H1 (cell line): ENCODE results near the gene CEACAM16. TPM values are rescaled to one million over a fixed set of nuclear protein-coding genes. Genes with fewer than 3 reads are reported as not detected.

Experiments used
- CTCF ChIA-PET: fragments of 300-600 bp; sonication (Branson Sonifier 250); formaldehyde crosslinking; loops from one replicate; lab custom pipeline; 2021; ENCODE audit not compliant: partially characterized antibody; lab: Charles Lee
- POLR2A ChIA-PET: fragments of 300-600 bp; sonication (Branson Sonifier 250); formaldehyde crosslinking; loops from one replicate; lab custom pipeline; 2021; ENCODE audit warnings: inconsistent platforms; ENCODE audit not compliant: partially characterized antibody; lab: Charles Lee
- DNase-seq, 2 experiments: peaks; one replicate each; pipeline versions ENCODE4 v3.0.0 to v3.0.0-alpha.2; 2010 to 2022; ENCODE audit warnings: low spot score in 2 of 2, low read depth in 1 of 2, mixed read lengths in 1 of 2
- FAIRE-seq: peaks from 2 replicates; lab custom pipeline; 2011; peaks lifted over from hg19 to GRCh38; lab: Jason Lieb, UNC
- H2AFZ ChIP-seq: 2 replicates; pipeline ENCODE4 v1.8.1; 2012; ENCODE audit warnings: low read length, inconsistent platforms
- H2AK5ac ChIP-seq: 2 replicates; pipeline ENCODE4 v1.6.1; 2013; ENCODE audit warnings: low read depth, low read length
- H2BK120ac ChIP-seq: replicated peaks from 2 replicates; pipeline ENCODE3; 2013; ENCODE audit warnings: low read depth, low read length, inconsistent platforms
- H2BK12ac ChIP-seq: 2 replicates; pipeline ENCODE4 v1.6.1; 2013; ENCODE audit warnings: low read depth, low read length
- H2BK15ac ChIP-seq: 2 replicates; pipeline ENCODE4 v1.6.1; 2013; ENCODE audit warnings: low read length
- H2BK20ac ChIP-seq: 2 replicates; pipeline ENCODE4 v1.6.1; 2013; ENCODE audit warnings: low read length
- H2BK5ac ChIP-seq: 2 replicates; pipeline ENCODE4 v1.6.1; 2013; ENCODE audit warnings: low read depth, low read length
- H3K14ac ChIP-seq: 2 replicates; pipeline ENCODE4 v1.6.1; 2013; ENCODE audit warnings: inconsistent platforms; ENCODE audit not compliant: insufficient read length
- H3K18ac ChIP-seq: 2 replicates; pipeline ENCODE4 v1.6.1; 2013; ENCODE audit warnings: low read length; ENCODE audit errors: extremely low read depth
- H3K23ac ChIP-seq: 2 replicates; pipeline ENCODE4 v1.6.1; 2013; ENCODE audit warnings: inconsistent platforms; ENCODE audit not compliant: insufficient read length
- H3K23me2 ChIP-seq: 2 replicates; pipeline ENCODE4 v1.6.1; 2013; ENCODE audit warnings: low read depth, low read length
- H3K27ac ChIP-seq: 2 replicates; pipeline ENCODE4 v1.6.1; 2011; ENCODE audit warnings: low read depth, low read length, inconsistent platforms
- H3K27me3 ChIP-seq, 4 experiments: replicated peaks in 1 of 4; 1 replicate in 1 of 4; 2 replicates in 3 of 4; pipeline versions ENCODE4 v1.6.1 to v1.8.1; 2011 to 2013; ENCODE audit warnings: low read length in 3 of 4, mild to moderate bottlenecking in 3 of 4, inconsistent platforms in 2 of 4, mixed read lengths in 2 of 4, moderate library complexity in 1 of 4; ENCODE audit not compliant: control insufficient read depth in 3 of 4, insufficient read depth in 3 of 4; ENCODE audit errors: extremely low read depth in 1 of 4
- H3K36me3 ChIP-seq, 4 experiments: 2 replicates each; pipeline versions ENCODE4 v1.6.1 to v1.8.1; 2011 to 2013; ENCODE audit warnings: mild to moderate bottlenecking in 4 of 4, low read length in 3 of 4, moderate library complexity in 2 of 4, control low read depth in 1 of 4, inconsistent platforms in 1 of 4; ENCODE audit not compliant: insufficient read depth in 4 of 4, control insufficient read depth in 2 of 4
- H3K4ac ChIP-seq: replicated peaks from 2 replicates; pipeline ENCODE3; 2013; ENCODE audit warnings: low read length, low read depth, mixed read lengths, inconsistent platforms; ENCODE audit not compliant: insufficient read length
- H3K4me1 ChIP-seq, 4 experiments: replicated peaks in 1 of 4; 1 replicate in 1 of 4; 2 replicates in 3 of 4; pipeline versions ENCODE4 v1.6.1 to v1.8.1; 2011 to 2013; ENCODE audit warnings: low read length in 3 of 4, inconsistent platforms in 2 of 4, mixed read lengths in 1 of 4; ENCODE audit not compliant: insufficient read depth in 4 of 4, control insufficient read depth in 3 of 4
- H3K4me2 ChIP-seq, 2 experiments: 2 replicates each; pipeline versions ENCODE4 v1.6.1 to v1.8.1; 2011 to 2013; ENCODE audit warnings: low read depth in 2 of 2, low read length in 2 of 2, control low read depth in 1 of 2, inconsistent platforms in 1 of 2, mild to moderate bottlenecking in 1 of 2; ENCODE audit not compliant: insufficient read depth in 1 of 2
- H3K4me3 ChIP-seq, 4 experiments: fragments of 200-600, 300-600 bp in 1 of 4; sonication (generic), shearing (Covaris generic), sonication (Bioruptor Twin) in 1 of 4; 2 replicates each; pipeline versions ENCODE4 v1.5.1 to v1.8.1; 2011 to 2016; ENCODE audit warnings: low read length in 4 of 4, low read depth in 3 of 4, control low read depth in 2 of 4, inconsistent platforms in 2 of 4, mild to moderate bottlenecking in 2 of 4, mixed read lengths in 1 of 4, moderate library complexity in 1 of 4; ENCODE audit not compliant: insufficient read depth in 2 of 4; ENCODE audit errors: extremely low read depth in 1 of 4
- H3K56ac ChIP-seq: replicated peaks from 2 replicates; pipeline ENCODE3; 2013; ENCODE audit warnings: low read depth, mild to moderate bottlenecking, mixed read lengths, low read length, inconsistent platforms; ENCODE audit not compliant: insufficient read length
- H3K79me1 ChIP-seq: 2 replicates; pipeline ENCODE4 v1.6.1; 2013; ENCODE audit warnings: low read depth, low read length, control low read depth
- H3K79me2 ChIP-seq, 2 experiments: 2 replicates each; pipeline versions ENCODE4 v1.6.1 to v1.8.1; 2012 to 2013; ENCODE audit warnings: low read length in 2 of 2, mild to moderate bottlenecking in 2 of 2, inconsistent platforms in 1 of 2; ENCODE audit not compliant: insufficient read depth in 2 of 2, control insufficient read depth in 1 of 2
- H3K9ac ChIP-seq, 4 experiments: replicated peaks in 1 of 4; 1 replicate in 1 of 4; 2 replicates in 3 of 4; pipeline versions ENCODE4 v1.6.1 to v1.8.1; 2011 to 2013; ENCODE audit warnings: low read depth in 3 of 4, low read length in 3 of 4, control low read depth in 2 of 4, mild to moderate bottlenecking in 2 of 4, moderate library complexity in 2 of 4, inconsistent platforms in 1 of 4; ENCODE audit errors: extremely low read depth in 1 of 4
- H3K9me3 ChIP-seq, 2 experiments: 2 replicates each; pipeline versions ENCODE4 v1.6.1 to v1.8.1; 2012 to 2013; ENCODE audit warnings: mild to moderate bottlenecking in 2 of 2, moderate library complexity in 2 of 2, control low read depth in 1 of 2, inconsistent platforms in 1 of 2, low read depth in 1 of 2, low read length in 1 of 2, mixed read lengths in 1 of 2; ENCODE audit not compliant: insufficient read depth in 2 of 2
- H4K20me1 ChIP-seq, 2 experiments: replicated peaks in 1 of 2; 2 replicates each; pipeline versions ENCODE3 to v1.8.1; 2011 to 2013; ENCODE audit warnings: inconsistent platforms in 2 of 2, low read length in 2 of 2, mild to moderate bottlenecking in 1 of 2; ENCODE audit not compliant: insufficient read depth in 2 of 2, control insufficient read depth in 1 of 2
- H4K5ac ChIP-seq: 2 replicates; pipeline ENCODE4 v1.6.1; 2013; ENCODE audit warnings: low read length, low read depth, mixed read lengths, inconsistent platforms; ENCODE audit not compliant: insufficient read length
- H4K8ac ChIP-seq: 2 replicates; pipeline ENCODE4 v1.8.0; 2013; ENCODE audit warnings: mild to moderate bottlenecking, moderate library complexity, low read length, inconsistent platforms; ENCODE audit not compliant: insufficient read depth; ENCODE audit errors: extremely low read depth
- H4K91ac ChIP-seq: replicated peaks from 2 replicates; pipeline ENCODE3; 2013; ENCODE audit warnings: low read length, mixed read lengths, inconsistent platforms; ENCODE audit not compliant: insufficient read length
- CHD1 ChIP-seq: IDR thresholded peaks from 2 replicates; pipeline ENCODE4 v1.6.1; 2012; ENCODE audit warnings: low read depth, low read length, improper control_type of control experiment
- CTCF ChIP-seq, 3 experiments: IDR thresholded peaks; 1 replicate in 2 of 3; 2 replicates in 1 of 3; pipeline versions ENCODE4 v1.5.1 to v1.6.1; 2011; ENCODE audit warnings: low read length in 3 of 3, mild to moderate bottlenecking in 3 of 3, inconsistent platforms in 2 of 3, low read depth in 1 of 3, moderate library complexity in 1 of 3; ENCODE audit not compliant: insufficient read depth in 1 of 3; ENCODE audit errors: control extremely low read depth in 1 of 3
- E2F6 ChIP-seq: IDR thresholded peaks from 2 replicates; pipeline ENCODE4 v1.6.1; 2012; ENCODE audit warnings: inconsistent platforms
- HDAC6 ChIP-seq: IDR thresholded peaks from one replicate; pipeline ENCODE4 v1.7.1; 2012; ENCODE audit warnings: low read depth, mild to moderate bottlenecking, inconsistent platforms, low read length, moderate library complexity
- KDM4A ChIP-seq: IDR thresholded peaks from one replicate; pipeline ENCODE4 v1.7.1; 2012; ENCODE audit warnings: low read depth, mild to moderate bottlenecking, moderate library complexity, low read length, inconsistent platforms; ENCODE audit not compliant: severe bottlenecking
- RNF2 ChIP-seq: fragments of 200-900, 300-1000 bp; sonication (generic); IDR thresholded peaks from 2 replicates; pipeline ENCODE4 v1.7.1; 2016; ENCODE audit warnings: borderline replicate concordance, low read depth, mild to moderate bottlenecking, antibody characterized with exemption, low read length; ENCODE audit not compliant: poor library complexity, severe bottlenecking; ENCODE audit errors: missing control alignments
- SAP30 ChIP-seq: fragments of 300-600 bp; sonication (generic); IDR thresholded peaks from 2 replicates; pipeline ENCODE4 v1.7.1; 2012; ENCODE audit warnings: low read length, moderate library complexity, mild to moderate bottlenecking, inconsistent platforms; ENCODE audit not compliant: insufficient read depth, insufficient replicate concordance
- TBP ChIP-seq: IDR thresholded peaks from 2 replicates; pipeline ENCODE4 v1.6.1; 2011; ENCODE audit warnings: low read depth, low read length, improper control_type of control experiment
- TCF12 ChIP-seq: IDR thresholded peaks from 2 replicates; pipeline ENCODE4 v1.6.1; 2011; ENCODE audit warnings: low read depth, mild to moderate bottlenecking, low read length
- ZNF274 ChIP-seq: IDR thresholded peaks from 2 replicates; pipeline ENCODE4 v1.7.0; 2012; ENCODE audit warnings: low read length, borderline replicate concordance; ENCODE audit errors: extremely low read depth
- WGBS, 2 experiments: shearing (Covaris generic) in 1 of 2; methylation state at CpG; one replicate each; pipeline versions ENCODE4 v1.1.6 to v1.1.7; 2013 to 2015; ENCODE audit warnings: low lambda C conversion rate in 2 of 2, mixed read lengths in 2 of 2, inconsistent platforms in 1 of 2, low coverage in 1 of 2, missing lambda C conversion rate in 1 of 2; ENCODE audit not compliant: insufficient replicate concordance in 2 of 2, insufficient coverage in 1 of 2, insufficient read length in 1 of 2; ENCODE audit errors: extremely low coverage in 1 of 2, missing lambda C conversion rate in 1 of 2; 5-methylcytosine and 5-hydroxymethylcytosine counted together
- polyA plus RNA-seq, 7 experiments: library from polyadenylated mRNA; depleted of rRNA in 3 of 7; stranded (reverse) in 5 of 7; unstranded in 2 of 7; fragments of >200 nt in 5 of 7; fragments of 200-250 nt in 2 of 7; gene quantifications; 1 replicate in 5 of 7; 2 replicates in 1 of 7; 4 replicates in 1 of 7; pipeline versions ENCODE4 v1.2.1 to v1.2.3, GENCODE V29; 2011 to 2013; ENCODE audit warnings: missing spikeins in 2 of 7, mixed read lengths in 2 of 7
- total RNA-seq: library from RNA; stranded (reverse); fragmentation: NEBNext Ultra II Directional; extraction: Animal tissue kit (Norgen Biotek cat#: 25700); gene quantifications from 2 replicates; pipeline ENCODE4 v1.2.1, GENCODE V29; 2021

CEACAM16 gene
- total and polyA plus RNA-seq, 2 of the 8 experiments (the other 6 are each of a cell fraction or from before 2014, with no cell fraction given) = not detected

- Histone ChIP-seq H2BK15ac (no peak overlapping the region), H4K91ac (no peak overlapping the region), H3K9ac (no peak overlapping the region), H3K23ac (no peak overlapping the region), H3K27me3 (peaks cover 26 to 57% (median 51%) of the 10 kb centered on the region in 4 experiments), H2BK20ac (no peak overlapping the region), H3K36me3 (no peaks in the 10 kb centered on the region), H4K5ac (no peak overlapping the region), H3K18ac (no peak overlapping the region), H3K79me2 (no peaks in the 10 kb centered on the region), H3K4me2 (no peak overlapping the region; a peak in 1 of 4 replicates), H4K8ac (no peak overlapping the region), H3K23me2 (peaks cover 29% of the 10 kb centered on the region), H2BK120ac (no peak overlapping the region), H3K79me1 (no peaks in the 10 kb centered on the region), H2BK5ac (no peak overlapping the region), H4K20me1 (peaks cover 0 to 6% of the 10 kb centered on the region in 2 experiments), H3K9me3 (no peaks in the 10 kb centered on the region), H3K4me3 (no peak overlapping the region), H3K56ac (no peak overlapping the region), H2BK12ac (no peak overlapping the region), H3K4ac (no peak overlapping the region), H3K4me1 (peaks cover 16 to 42% (median 17%) of the 10 kb centered on the region in 4 experiments), H3K27ac (no peak overlapping the region), H2AK5ac (no peak overlapping the region), H3K14ac (no peak overlapping the region), H2AFZ (no peak overlapping the region)
- FAIRE-seq (no peak), DNase-seq (no peak)
- ChIA-PET POLR2A (no interaction called here), CTCF (interaction anchor here (1.0 to 4.0 kb wide), 7 partner anchors 11 to 71 kb away, joined by 3 to 32 read pairs (median 5); no protein-coding TSS in a partner anchor)
- 72% methylated on average over 6 of the region's 7 CpGs; no CpG with 5 or more reads in 1 of the 2 experiments for WGBS, 2 experiments
- no peak for TF ChIP-seq KDM4A
- no peak for TF ChIP-seq HDAC6
- no peak for TF ChIP-seq SAP30
- no peak for TF ChIP-seq TBP
- no peak for TF ChIP-seq E2F6
- TF ChIP-seq CHD1 = no peak
- no peak for TF ChIP-seq ZNF274
- no peak for TF ChIP-seq CTCF (IDR thresholded peaks at IDR 0.05; ENCODE audit: control extremely low read depth in 1 of 3, insufficient read depth in 1 of 3, low read depth in 1 of 3, low read length in 3 of 3)
- no peak for TF ChIP-seq TCF12
- TF ChIP-seq RNF2 = no peak
These were observed 57.2 kb downstream of the CEACAM16 start for GRCh38 chr19:44756089-44756562.
